Activated T-helper 1 cell treated with Interleukin-2 at 50 U/mL for 16 hours (primary cell): ENCODE measurements around the gene FKBP8.

Experiments used
- DNase-seq: peaks from one replicate; pipeline ENCODE4 v3.0.0-alpha.2; 2020; ENCODE audit warnings: low read depth

The FKBP8 gene

DNA sequence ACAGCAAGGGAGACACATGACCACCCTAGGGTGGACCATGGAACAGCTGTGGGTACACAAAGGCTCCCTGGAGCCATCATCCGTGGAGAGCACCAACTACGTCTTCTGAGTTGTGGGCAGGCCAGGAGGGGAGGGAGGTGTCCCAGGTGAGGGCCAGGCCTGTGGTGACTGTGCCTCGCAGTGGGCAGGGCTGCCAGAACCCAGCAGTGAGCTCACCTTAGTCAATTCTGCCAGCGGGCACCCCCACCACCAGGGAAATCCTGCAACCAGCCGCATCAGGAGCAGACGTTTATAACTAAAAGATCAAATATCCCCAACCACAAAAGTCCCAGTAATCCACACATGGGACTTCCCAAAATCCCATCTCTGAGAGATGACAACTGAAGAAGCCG lies 41.1 kb downstream of the FKBP8 start:
- no peak for DNase-seq

DNA sequence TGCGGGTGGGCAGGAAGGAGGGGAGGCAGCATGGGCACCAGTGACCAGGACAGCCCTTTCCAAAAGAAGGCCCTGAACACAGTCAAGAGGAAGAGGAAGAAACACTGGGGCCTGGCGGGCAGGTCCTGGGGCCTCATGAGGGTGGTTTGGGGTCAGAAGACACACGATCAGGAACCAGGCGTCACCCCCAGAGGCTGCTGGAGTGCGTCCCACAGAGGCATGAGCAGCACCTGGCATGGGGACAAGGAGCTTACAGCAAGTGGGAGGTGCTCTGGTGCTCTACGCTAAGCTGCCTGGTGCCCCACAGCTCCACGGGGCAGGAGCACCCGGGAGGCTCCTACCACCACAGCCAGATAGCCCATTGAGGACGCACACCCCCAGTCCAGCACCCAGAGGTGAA lies 41.5 kb downstream of the FKBP8 start:
- no peak for DNase-seq

DNA sequence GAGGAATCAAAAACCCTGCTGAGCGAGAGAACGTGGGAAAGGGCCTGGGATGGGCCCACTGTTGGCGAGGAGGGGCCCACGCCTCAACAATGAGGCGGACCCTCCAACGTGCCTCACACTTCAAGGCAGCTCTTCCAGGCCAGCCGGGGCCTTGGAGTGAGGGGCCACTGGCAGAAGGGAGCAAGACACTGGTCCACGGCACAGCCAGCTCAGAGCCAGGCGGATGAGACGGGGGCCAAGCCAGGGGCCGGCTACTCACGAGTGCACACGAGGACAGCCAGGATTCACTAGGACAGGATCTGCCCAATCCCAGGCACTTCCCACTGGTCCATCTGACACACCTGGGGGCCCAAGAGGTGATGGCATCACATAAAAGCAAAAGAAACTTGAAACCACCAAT lies 42.0 kb downstream of the FKBP8 start:
- no peak for DNase-seq

DNA sequence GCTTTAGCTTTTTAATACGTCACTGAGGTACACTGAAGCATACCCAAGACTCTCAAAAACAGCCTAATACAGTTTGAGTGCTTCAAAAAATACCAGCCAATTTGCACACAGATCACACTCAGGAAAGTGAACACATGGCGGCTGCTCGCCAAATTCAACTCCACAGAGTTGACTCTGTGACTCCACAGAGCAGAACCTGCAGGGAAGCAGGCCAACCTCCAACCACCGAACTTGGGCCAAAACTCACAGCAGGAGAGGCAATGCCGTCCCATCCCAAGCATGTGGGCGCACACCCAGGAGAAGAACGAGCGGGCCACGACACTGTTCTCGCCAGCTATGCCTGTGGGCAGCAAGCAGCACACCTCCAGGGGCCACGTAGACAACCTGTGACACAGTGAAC lies 42.6 kb downstream of the FKBP8 start:
- DNase-seq: no peak

DNA sequence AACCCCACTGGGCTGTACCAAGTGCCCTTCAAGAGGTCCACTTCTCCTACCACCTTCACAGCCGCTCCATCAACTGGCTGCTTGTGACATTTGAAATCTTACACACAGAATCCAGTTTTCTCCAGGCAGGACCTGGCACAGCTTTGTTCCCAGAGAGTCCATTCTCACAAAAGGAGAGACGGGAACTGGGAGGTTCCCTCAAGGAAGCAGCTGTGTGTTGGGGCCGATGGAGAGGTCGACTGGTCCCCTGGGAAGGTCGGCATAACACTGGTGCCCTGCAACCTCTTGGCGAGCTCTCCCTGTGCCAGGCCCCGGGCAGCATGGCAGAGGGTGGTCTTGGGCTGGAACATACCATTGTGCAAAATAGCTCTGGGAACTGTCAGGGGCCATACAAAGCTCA lies 43.0 kb downstream of the FKBP8 start:
- DNase-seq: no peak

DNA sequence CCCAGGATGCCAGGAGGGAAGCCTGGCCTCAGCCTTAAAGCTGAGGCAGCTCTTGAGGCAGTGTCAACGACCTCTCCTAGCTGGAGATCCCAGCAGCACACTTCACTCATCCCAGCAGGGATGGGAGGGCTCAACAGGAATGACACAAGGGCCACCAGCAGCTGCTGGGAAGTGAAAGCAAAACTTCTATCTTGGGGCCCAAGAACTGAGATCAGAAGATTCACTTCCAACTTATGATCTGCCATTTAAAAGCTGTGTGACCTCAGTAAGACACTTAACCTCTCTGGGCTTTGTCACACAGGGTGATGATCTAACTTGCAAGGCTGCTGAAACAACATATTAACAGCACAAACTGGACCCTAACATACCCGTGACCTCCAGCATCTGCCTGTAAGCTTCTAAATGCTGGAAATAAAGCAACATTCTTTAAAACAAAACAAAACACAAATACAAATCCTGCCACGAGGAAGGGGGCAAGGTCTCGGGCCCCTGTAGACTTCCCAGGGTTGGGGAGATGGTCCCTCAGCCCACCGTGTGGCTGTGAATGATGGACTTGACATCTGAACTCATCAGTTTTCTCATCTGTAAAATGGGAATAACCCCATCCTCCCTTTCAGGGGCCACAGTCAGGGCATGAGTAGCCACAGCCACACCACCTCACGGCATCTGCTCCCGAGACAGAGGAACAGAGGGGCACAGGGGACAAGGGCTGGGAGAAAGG lies 44.2 kb downstream of the FKBP8 start:
- no peak for DNase-seq

DNA sequence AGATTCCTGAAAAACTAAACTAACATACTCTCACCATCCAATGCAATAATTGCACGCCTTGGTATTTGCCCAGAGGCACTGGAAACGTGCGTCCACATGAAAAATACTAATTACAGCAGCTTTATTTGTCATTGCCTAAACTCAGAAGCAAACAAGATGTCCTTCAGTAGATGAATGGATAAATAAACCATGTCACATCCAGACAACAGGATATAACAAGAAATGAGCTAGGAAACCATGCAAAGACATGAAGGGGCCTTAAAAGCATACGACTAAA lies 46.5 kb downstream of the FKBP8 start:
- no peak for DNase-seq

DNA sequence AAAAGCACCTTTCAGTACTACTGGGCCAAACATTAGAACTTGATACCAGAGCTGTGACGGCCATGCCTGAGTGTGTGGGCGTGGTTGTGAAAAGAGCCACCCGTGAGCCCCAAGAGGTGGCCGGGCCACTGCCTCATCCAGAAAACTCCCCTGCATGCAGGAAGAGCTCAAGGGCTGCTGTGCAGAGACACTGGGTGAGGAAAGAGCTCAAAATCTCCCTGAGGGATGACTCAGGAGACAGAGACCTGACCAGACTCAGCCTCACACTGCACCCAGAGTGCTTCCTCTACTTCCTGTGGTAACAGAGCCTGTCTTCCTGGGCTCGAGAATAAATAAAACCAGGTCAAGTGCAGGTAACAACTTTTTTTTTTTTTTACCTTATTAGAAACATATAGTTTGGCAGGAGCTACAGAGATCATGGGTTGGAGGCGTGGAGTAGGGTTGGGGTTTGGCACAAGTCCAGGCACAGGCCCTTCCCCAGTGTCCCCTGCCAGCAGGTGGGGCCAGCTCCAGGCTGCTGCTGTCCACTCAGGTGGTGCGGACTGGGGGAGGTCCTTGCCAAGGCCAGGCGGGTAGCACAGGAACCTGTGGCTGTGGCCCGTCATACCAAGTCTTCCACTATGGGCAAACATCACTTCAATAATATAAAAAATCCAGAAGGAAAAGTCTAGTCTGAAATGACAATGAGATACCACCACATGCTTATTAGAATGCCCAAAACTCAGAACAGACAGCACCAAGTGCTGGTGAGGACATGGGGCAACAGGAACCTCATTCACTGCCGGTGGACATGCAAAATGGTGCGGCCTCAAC lies 47.0 kb downstream of the FKBP8 start:
- DNase-seq: peak; percentile 45

DNA sequence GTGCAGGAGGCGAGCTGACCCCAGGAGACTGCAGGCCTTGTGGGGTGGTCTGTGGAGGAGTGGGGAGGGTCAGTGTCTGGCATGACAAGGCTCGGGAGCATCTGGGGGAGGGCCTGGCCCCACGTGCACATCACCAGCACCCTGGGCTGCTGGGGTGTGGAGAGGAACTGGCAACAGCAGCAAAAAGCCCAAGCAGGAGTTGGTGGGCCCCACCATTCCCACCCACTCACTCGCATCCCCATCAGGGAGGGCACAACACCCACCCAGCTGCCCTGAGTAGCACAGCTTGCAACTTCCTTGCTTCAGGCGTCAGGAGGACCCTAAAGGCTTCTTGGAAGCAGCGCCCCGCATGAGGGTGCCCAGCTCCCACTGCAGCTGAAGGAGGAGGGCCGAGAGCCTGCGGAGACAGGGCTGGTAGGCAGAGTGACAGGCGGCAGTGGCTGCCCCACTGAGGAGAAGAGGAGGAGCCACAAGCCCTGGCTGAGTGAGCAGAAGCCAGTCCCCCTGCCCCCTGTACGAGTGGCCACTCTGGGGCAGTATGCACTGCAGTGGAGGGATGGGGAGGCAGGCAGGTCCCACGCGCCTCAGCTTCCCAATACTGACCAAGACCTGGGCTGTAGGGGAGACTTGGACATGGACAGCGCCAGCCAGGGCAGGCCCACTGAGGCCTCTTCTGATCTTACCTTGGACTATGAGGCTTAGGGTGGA lies 48.0 kb downstream of the FKBP8 start:
- DNase-seq: no peak

DNA sequence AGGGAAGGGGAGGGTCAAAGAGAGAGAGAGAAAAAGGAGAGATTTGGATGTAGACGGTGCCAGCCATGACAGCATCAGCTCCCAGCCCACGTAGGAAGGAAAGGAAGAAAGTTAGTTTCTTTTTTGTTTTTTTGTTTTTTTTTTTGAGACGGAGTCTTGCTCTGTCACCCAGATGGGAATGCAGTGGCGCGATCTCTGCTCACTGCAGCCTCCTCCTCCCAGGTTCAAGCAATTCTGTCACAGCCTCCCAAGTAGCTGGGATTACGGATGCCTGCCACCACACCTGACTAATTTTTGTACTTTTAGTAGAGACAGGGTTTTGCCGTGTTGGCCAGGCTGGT lies 49.1 kb downstream of the FKBP8 start:
- DNase-seq: no peak

DNA sequence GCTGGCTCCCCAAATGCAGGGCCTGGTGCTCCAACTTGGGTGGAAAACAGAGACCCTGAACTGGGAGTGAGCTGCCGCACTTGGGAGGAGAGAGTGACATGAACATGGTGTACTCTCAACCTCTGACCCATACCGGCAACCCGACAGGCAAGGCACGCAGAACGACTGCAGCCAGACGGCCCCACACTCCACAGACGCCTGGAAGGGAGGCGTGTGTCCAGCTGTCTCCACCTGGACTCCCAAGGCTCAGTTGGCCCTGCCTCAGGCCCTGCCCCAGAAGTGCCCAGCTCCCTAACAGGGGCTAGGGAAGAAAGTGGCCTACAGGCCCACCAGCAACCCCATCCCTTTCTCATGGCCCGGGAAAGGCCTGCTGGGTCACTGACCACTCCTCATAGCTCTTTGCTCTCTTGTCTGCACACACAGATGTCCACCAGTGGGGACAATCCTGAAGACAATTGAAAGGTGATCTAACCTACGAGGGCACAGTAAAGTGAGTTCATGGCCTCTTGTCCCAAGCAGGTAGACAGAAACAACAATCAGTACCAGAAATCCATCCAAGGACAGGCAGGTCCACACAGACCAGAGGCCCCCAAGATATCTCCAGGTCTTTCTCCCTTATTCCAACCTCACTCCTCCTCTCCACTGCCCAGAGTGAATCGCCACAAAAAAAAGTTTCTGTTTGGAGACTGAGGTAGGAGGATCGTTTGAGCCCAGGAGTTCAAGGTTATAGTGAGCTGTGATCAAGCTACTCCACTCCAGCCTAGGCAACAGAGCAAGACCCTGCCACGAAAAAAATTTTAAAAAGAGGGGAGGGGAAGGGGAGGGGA lies 49.7 kb downstream of the FKBP8 start:
- no peak for DNase-seq

DNA sequence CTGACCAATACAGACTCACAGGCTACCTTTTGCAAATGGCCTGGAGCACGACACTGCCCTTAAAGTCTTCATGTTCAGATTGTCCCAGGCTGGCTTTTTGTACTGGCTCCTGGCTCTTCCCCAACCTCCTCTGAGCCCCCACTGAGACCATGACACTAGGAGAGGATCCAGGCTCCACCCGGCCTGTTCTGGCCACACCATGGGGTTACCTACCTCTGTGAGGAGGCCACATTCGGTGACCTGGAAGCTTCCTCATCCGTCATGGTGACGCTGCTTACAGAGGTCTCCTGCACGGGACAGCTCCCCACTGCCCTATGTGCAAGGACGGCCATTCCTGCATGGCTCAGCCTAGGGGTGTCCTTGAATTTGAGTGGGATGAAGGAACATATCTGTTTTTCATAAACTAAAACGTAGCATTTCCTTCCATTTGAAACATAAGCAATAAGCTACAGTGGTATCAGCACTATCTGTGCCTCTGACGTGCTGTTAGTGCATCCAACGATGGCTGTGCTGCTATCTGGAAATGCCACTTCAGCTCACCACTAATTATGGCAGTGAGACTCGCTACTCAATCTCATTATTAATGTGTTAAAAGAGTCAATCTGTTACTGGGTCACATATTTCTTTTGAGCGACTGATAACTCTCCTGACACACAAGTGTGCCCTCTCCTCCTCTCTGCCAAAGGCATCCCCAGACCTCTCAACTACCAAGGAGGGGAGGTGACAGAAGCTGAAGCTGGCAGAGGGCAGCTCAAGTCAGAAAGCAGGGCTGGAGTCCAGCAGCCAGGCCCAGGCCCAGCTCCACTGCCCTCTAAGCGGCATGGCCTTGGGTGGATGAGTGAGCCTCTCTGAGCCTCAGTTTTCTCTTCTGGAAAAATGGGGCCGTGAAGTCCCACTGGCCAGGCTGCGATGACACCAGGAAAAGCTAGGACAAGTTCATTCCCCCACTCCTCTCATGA lies 51.1 kb downstream of the FKBP8 start:
- DNase-seq: no peak

DNA sequence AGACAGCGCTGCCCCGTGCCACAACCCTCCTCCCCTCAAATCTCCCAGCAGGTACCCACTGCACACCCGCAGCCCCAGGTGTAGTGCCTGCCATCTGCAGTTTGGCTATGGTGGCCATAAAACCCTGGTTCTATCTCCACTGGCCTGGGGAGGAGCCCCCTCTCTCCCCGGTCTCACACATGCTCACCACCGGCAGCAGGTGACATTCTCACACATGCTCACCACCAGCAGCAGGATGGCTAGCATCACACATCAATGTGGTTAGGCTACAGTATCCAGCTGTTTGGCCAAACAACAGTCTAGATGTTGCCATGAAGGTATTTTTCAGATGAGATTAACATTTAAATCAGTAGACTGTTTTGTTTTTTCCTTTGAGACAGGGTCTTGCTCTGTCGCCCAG lies 52.6 kb downstream of the FKBP8 start:
- no peak for DNase-seq

DNA sequence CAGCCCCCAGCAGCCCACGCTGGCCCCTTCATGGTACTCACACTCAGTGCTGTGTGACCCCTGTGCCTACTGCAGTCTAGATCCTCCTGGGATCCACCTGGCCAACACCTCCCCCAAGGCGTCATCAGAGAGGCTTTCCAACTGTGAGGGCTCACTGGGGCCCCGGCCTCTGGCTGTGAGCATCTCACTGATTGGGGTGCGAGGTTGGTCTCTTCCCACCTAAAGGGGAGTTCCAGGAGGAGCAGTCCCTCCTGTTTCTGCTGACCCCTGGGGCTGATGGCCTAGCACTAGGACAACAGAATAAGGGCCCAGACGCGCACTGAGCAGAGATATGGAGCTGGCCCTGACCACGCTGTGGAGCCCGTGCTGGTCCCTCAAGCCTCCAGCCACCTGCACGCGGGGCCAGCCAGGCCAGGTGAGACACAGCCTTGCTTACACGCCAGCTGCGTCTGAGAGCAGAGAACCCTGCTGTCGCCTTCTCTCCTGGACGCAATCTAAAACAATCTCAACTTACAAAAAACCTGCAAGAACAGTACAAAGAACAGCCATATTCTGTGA lies 53.7 kb downstream of the FKBP8 start:
- DNase-seq: no peak

DNA sequence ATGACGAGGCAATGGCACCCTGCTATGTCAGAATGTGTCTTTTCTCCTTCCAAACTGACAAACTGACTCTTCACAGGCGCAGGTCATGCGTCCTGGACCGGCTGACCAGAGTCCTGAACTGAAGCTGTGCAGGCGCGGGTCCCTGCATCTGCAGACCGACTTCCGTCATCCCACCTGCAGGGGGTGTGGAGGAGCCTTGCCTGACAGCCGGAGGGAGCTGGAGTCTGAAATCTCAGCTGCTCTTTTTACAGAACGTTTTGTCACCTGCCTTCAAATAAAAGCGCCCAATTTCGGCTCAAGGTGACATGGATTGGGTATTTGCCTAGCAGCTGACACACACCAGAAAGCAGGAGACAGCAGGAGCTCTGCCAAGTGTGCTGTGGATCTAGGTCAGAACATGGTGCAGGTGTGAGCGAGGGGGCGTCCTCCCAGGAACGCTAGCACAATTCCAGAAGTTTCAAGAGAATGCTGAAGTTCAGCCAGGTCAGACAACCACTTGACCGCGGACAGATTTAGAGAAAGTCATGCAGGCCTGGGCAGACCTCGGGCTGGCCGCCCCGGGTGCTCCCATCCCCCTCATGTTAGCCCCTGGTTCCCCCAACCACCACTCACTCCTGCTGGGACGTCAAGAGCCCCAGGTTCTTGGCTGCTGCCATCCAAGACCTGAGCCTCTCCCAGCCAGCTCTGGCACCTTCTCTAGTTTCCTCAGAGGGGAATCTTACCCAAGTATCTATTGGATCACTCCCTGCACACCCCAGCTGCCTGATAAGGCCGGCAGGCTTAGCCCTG lies 54.3 kb downstream of the FKBP8 start:
- DNase-seq: no peak

DNA sequence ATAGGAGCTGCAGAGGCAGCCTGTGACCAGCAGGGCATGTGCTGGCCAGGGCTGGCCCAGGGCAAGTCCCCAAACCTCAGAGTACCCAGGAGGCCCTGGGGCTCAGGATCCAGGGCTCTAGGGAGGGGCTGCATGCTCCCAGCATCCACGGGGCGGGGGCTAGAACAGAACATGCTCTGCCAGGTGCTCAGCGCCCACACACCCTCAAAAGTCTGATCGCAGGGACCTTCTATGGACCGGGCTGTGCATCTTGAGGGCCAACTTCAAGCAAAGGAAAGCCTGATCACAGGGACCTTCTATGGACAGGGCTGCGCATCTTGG lies 55.0 kb downstream of the FKBP8 start:
- no peak for DNase-seq

DNA sequence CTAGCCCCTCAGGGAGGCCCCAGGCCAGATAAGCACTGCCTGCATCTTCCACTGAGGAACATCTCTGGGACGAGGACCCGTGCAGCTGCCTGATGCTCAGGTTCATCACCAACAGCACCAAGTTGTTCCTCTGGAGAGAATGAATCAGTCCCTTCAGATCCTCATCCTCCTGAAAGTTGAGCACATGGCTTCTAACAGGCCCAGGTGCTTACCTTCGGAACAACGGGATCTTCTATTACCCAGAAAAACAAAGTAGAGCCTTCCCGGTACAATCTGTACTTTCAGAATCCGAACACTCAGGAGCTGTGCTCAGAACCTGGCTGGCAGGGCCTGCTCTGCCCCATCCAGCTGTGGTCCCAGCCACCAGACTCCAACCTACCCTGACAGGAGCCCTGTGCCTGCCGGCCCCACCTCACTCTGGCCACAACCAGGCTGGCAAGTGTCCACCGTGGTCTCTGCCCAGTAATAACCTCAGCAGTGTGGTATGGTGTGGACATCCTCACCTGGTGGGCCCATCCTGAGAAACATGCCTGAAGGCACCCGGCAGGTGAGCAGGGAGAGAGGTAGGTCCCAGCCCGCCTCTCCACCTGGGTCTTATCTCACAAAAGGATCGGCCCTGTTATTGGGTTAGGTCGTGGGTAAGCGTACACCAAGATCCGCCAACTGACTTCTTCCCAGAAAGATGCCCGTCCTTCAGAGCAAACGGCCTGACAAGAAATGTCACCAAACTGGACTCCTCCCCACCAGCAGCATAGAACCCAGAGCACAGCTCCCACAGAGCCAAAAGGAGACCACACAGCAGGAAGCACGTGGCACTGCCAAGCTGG lies 55.6 kb downstream of the FKBP8 start:
- DNase-seq: no peak

DNA sequence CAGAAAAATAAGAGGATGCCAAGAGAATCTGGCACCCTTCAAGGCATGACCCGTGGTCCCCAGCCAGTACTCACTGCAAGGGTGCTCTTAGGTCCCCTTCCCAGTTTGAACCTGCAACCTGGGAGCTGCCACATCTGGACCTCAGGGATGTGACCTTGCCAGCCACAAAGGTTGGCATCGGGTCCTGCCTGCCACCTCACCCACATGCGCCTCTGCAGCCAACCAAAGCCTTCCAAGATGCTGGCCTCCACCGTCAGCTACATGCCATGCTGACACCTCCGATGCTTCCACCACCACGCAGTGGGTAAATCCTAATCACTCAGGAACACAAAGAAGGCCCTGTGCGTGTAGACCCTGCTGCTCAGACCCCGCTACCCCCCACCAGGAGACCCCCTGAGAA lies 56.6 kb downstream of the FKBP8 start:
- DNase-seq: no peak

DNA sequence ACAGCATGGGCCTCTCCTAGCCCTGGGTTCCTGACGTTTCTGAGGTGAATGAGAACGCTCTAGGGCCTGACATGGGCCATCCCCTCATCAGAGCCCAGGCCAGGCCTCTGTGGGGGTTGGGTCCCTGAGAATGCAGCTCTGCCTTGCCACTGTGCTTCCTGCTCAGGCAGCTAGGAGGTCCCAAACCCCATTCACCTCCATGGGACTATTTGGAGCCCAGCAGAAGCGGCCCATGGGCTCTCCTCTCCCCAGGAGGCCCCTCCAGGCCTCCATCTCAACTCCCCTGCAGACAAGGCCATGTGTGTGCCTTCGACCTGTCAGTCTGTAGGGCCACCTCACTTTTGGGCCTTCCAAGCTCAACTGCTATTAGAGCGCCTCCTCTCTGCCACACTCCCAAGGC lies 58.4 kb downstream of the FKBP8 start:
- no peak for DNase-seq
